Stimulated activated CD4-positive, alpha-beta T cell treated with anti-CD3 and anti-CD28 coated beads, Interleukin-1b, Interleukin-23, amount 100 ng/mL, for 24 hours (primary cell): Measurements from ENCODE around the gene ZNF892.

ENCODE experiments used
- DNase-seq, 4 experiments: peaks; one replicate each; pipeline ENCODE4 v3.0.0-alpha.2; 2020; ENCODE audit warnings: low read depth in 4 of 4, low spot score in 1 of 4

Gene ZNF892

GRCh38 chr2:95207111-95207961 lies at the start of gene ZNF892:
Gene ZNF892 (plus strand): TSS chr2:95207521. CDS start chr2:95207816, 295 bp downstream.
- peak; percentile 49 to 78 (median 65) for DNase-seq

DNA sequence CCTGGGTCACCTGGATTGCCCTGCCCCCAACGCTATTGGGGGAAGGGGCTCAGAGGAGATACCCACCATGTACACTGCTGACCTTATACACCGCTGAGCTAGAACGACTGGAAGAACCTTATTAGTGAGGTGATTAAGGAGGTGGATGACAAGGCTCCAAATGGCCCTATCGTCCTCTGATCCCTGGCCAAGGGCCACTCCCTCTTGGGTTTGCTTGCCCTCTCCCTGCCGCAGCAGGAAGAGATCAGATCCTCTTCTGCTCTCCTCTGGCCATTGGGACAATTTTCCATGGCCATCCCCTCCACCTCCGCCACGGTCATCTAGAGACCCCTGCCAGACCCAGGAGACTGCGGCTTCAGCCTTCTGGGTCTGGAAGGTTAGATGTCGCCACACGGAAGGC lies 48.9 kb upstream of the ZNF892 start:
- no peak for DNase-seq

GRCh38 chr2:95158891-95159619 lies 48.3 kb upstream of the ZNF892 start:
- DNase-seq, result no peak

GRCh38 chr2:95159690-95160449 lies 47.5 kb upstream of the ZNF892 start, which contains the start of gene ZNF514:
Gene ZNF514 (minus strand): TSS chr2:95159848. CDS start chr2:95153253, 6,595 bp downstream.
- DNase-seq, result peak; percentile 30 to 62 (median 48)

DNA sequence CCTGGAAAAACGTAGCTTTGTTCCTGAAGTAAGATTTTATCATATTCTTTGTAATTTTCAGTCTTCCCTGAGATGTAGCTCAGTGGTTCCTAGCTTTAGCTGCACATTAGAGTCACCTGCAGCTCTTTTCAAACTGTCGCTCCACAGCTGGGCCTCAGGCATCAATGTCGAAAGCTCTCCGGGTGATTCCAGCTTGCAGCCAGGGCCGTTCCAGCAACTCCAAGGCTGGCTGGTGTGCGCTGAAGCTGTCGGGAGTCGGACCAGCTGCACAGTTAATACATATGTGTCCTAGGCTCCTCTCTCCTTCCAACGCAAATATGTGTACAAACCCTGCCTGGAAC lies 42.3 kb upstream of the ZNF892 start:
- no peak for DNase-seq

- peak; percentile 93 to 98 (median 96) for DNase-seq
Measured at GRCh38 chr2:95165371-95166064, 41.8 kb upstream of the ZNF892 start, which contains the start of gene ZNF2. Gene ZNF2 (plus strand): TSS chr2:95165809. CDS start chr2:95176227, 10,418 bp downstream.

- no peak for DNase-seq
Measured at GRCh38 chr2:95166065-95166763, 41.1 kb upstream of the ZNF892 start.

GRCh38 chr2:95171902-95172301 lies 35.4 kb upstream of the ZNF892 start:
- no peak for DNase-seq

DNA sequence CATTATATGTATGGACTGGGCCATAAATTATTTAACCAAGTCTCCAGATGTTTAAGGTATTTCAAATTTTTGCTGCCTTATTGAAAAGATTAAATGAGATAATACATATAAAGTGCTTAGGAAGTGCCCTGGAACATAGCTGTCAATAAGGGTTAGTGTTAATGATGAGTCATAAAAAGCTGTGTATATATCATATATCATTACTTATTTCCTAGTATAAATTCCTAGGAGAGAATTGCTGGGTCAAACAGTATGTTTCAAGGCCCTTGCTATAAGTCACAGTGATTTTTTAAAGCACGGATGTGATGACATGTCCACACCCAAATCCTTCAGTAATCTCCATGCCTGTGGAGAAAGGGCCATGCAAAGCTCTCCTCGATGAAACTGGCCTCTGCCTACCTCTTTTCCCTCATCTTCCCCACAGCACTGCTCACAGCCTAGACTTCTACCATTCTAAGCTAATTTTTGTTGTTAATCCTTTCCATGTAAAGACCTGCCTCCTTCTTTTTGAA lies 33.2 kb upstream of the ZNF892 start:
- no peak for DNase-seq

DNA sequence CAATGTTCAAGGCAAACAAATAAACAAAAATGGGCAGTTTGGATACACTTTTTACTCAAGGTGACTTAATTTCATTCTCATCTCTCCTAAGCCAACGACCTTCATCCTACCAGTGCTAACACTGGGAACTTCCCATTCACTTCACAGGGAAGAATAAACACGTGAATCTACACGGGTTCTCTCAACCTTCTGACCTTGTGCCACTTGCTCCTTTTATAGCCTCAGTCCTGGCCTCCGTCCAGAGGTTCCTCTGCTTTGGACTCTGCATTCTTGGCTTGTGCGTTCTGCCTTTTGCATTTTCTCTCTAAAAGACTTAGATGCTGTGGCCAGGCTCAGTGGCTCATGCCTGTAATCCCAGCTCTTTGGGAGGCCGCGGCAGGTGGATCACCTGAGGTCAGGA lies 27.9 kb upstream of the ZNF892 start:
- no peak for DNase-seq

DNA sequence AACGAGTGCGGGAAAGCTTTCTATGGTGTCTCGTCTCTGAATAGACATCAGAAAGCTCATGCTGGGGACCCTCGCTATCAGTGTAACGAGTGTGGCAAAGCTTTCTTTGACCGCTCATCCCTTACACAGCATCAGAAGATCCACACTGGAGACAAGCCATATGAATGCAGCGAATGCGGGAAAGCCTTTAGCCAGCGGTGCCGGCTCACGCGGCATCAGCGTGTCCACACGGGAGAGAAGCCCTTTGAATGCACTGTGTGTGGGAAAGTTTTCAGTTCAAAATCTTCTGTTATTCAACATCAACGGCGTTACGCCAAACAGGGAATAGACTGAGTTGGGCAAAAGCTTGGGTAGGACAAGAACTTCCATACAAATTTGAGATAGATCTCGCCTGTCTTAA lies 25.5 kb upstream of the ZNF892 start:
- DNase-seq, result no peak

GRCh38 chr2:95185197-95185596 lies 22.1 kb upstream of the ZNF892 start:
- no peak for DNase-seq

GRCh38 chr2:95185973-95186372 lies 21.3 kb upstream of the ZNF892 start:
- DNase-seq, result no peak

DNA sequence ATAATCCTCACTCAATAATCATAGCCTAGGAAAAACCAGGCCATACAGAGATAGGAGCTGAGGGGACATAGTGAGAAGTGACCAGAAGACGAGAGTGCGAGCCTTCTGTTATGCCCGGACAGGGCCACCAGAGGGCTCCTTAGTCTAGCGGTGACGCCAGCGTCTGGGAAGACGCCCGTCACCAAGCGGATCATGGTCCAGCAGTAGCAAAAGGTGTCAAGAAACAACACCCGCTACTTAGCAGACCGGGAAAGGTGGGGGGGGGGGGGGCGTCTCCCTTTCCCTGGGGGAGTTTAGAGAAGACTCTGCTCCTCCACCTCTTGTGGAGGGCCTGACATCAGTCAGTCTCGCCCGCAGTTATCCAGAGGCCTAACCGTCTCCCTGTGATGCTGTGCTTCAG lies 14.4 kb upstream of the ZNF892 start:
- DNase-seq, result peak in 3 of 4 experiments; percentile 11 to 31 (median 29)

GRCh38 chr2:95203911-95204310 lies 3.4 kb upstream of the ZNF892 start:
- no peak for DNase-seq

GRCh38 chr2:95204396-95204795 lies 2.9 kb upstream of the ZNF892 start:
- no peak for DNase-seq

DNA sequence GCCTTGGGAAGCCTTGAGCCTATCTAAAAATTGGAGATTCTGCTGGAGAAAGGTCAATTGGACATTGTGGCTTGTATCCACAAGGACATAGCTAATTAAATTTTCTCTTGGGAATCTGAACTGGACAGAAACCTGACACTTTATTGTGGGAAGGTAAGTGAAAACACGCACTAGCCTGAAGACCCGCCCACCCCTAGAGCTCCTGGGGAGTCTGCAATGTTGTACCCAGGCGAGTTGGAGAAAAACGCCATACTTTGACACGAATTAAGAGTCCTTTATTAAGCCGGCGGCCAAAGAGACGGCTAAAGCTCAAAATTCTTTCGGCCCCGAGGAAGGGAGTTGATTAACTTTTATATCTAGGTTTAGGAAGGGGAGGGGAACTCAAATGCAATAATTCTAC lies 1.2 kb upstream of the ZNF892 start:
- no peak for DNase-seq

- no peak for DNase-seq
Measured at GRCh38 chr2:95208106-95208505, 785 bp downstream of the ZNF892 start.

DNA sequence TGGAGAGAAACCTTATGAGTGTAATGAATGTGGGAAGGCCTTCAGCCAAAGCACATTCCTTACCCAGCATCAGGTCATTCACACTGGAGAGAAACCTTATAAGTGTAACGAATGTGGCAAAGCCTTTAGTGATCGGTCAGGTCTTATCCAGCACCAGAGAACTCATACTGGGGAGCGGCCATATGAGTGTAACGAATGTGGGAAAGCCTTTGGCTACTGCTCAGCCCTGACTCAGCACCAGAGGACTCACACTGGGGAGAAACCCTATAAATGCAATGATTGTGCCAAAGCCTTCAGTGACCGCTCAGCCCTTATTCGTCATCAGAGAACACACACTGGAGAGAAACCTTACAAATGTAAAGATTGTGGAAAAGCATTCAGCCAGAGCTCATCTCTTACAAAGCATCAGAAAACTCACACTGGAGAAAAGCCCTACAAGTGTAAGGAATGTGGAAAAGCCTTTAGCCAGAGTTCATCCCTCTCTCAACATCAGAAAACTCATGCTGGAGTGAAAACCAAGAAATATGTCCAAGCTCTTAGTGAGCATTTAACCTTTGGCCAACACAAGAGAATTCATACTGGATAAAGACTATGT lies 7.8 kb downstream of the ZNF892 start:
- no peak for DNase-seq

DNA sequence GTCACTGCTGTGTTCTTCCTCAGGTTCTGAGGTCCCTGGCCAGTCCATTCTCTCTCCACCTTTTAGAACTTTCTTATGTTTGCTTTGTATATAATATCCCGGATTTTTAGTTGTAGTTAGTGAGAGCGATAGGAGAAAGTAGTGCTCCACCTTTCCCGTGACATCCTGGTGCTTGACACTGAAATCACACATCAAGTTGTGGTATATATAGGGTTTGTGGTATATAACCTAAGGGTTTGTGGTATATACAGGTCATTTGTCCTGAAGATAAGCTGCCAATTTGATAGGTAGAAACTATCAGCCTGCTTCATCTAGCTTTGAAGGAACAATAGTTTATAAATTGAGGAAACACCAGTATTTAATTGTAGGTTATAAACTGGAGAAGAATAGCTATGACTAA lies 13.1 kb downstream of the ZNF892 start:
- DNase-seq, result no peak
